ENCODE results near the gene TRABD2B. TPM values are rescaled to one million over a fixed set of nuclear protein-coding genes. Genes with fewer than 3 reads are reported as not detected.

The TRABD2B gene
- total and polyA plus RNA-seq, 2 of the 4 experiments (the other 2 are of a cell fraction) = not detected

DNA sequence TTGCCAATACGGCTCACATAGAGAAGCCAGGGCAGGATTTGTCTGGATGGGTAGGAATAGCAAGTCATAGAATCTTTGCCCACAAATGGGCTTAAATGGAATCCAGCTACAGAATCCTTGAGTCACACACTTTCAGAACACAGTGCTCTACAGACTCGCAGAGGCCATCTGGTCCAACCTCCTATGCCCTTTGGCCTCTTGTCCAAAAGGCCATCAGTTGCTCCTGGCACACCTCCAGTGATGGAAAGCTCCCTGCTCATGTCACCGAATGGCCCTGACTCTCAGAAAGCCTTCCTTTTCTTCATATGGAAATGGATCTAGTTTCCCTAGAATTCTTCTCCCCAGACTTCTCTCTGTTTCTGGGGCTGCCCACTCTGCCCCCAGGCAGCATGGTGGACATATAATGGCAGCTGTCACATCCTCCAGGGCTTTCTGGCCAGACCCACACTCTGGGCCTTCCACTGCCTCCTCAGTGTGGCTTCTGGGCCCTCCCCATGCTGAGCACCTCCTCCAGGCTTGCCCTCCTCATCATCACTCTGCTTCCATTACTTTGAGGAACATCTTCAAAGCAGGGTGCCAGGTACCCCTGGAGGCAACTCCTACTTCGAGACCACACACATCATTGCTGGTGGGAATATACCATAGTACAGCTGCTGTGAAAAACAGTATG lies 33.6 kb upstream of the TRABD2B start:
- Histone ChIP-seq H2AK9ac (replicated peaks; ENCODE audit: low read depth, low read length, poor library complexity) (no peak overlapping the region), H4K91ac (ENCODE audit: insufficient read depth, low read depth, low read length) (no peak overlapping the region), H2BK5ac (ENCODE audit: low read depth, low read length, poor library complexity, severe bottlenecking) (no peak overlapping the region), H4K20me1 (ENCODE audit: insufficient read depth, low read length) (no peaks in the 10 kb centered on the region), H2AFZ (replicated peaks; ENCODE audit: low read length, poor library complexity) (no peak overlapping the region), H3K79me1 (ENCODE audit: low read depth in 1 of 2, low read length in 2 of 2) (no peaks in the 10 kb centered on the region), H3K23ac (ENCODE audit: low read depth, low read length) (no peak overlapping the region), H3K9ac (ENCODE audit: low read depth, low read length) (no peak overlapping the region), H2AK5ac (ENCODE audit: low read depth, low read length) (no peak overlapping the region), H3K4me1 (ENCODE audit: control insufficient read depth, insufficient read depth, low read length) (no peaks in the 10 kb centered on the region), H3K27ac (ENCODE audit: insufficient read depth, low read length) (no peak overlapping the region), H2BK15ac (ENCODE audit: low read depth, low read length) (no peak overlapping the region), H2BK120ac (ENCODE audit: low read depth, low read length) (no peak overlapping the region), H4K8ac (ENCODE audit: low read depth in 2 of 2, low read length in 2 of 2) (no peak overlapping the region), H3K9me1 (ENCODE audit: insufficient read depth, low read length) (no peaks in the 10 kb centered on the region), H3K14ac (replicated peaks; ENCODE audit: low read depth, low read length) (no peak overlapping the region), H3K4ac (ENCODE audit: low read depth, low read length) (no peak overlapping the region), H3K27me3 (ENCODE audit: control insufficient read depth, insufficient read depth, low read length) (no peaks in the 10 kb centered on the region; the same call in 1 of the 2 replicates), H4K5ac (ENCODE audit: low read depth, low read length) (no peak overlapping the region), H3K18ac (ENCODE audit: low read depth, low read length) (no peak overlapping the region), H3K9me3 (ENCODE audit: control insufficient read depth, insufficient read depth, low read length) (no peaks in the 10 kb centered on the region), H2BK20ac (ENCODE audit: low read depth, low read length) (no peak overlapping the region), H3K36me3 (ENCODE audit: control insufficient read depth, insufficient read depth, low read length) (no peaks in the 10 kb centered on the region), H3K56ac (ENCODE audit: extremely low read depth, insufficient read depth, low read length) (no peak overlapping the region), H3K4me3 (ENCODE audit: insufficient read depth, low read depth, low read length) (no peak overlapping the region), H3K4me2 (ENCODE audit: low read depth, low read length) (no peak overlapping the region)
- dilution Hi-C loops (cut with HindIII; ENCODE audit: low sequenced_read_pairs, unreplicated experiment) (no loop called here), in situ Hi-C loops (cut with MboI; ENCODE audit: low sequenced_read_pairs) (no loop called here), intact Hi-C loops (cut with micrococcal nuclease) (no loop called here)
- WGBS, 2 experiments (ENCODE audit: extremely low coverage in 2 of 2, insufficient read length in 1 of 2) = no CpG with 5 or more reads among the region's 4 CpGs
- ATAC-seq (ENCODE audit: low read depth) (no peak), DNase-seq (no peak)
- no peak for TF ChIP-seq RAD21 (IDR thresholded peaks at IDR 0.05; ENCODE audit: low read length)
- no peak for TF ChIP-seq MAZ (IDR thresholded peaks at IDR 0.05; ENCODE audit: borderline replicate concordance, low read depth, low read length)
- BruUV-seq (replicated peaks) = no TSS peak
- POLR2A ChIA-PET (ENCODE audit: unreplicated experiment) = no interaction called here
- CTCF ChIA-PET = no interaction called here
